NCI-H226 (cell line): ENCODE data around the gene BCDIN3D.
A peak's percentile ranks its signal among the peaks of the same experiment; 100 is the strongest.
"Not testable (repeated sequence)": the region's sequence is repeated elsewhere in the genome, so short reads cannot be mapped to it uniquely, and the experiment has no call there.

ENCODE experiments used
- DNase-seq: peaks from one replicate; pipeline ENCODE4 v3.0.0-alpha.2; 2015

The BCDIN3D gene, protein sequence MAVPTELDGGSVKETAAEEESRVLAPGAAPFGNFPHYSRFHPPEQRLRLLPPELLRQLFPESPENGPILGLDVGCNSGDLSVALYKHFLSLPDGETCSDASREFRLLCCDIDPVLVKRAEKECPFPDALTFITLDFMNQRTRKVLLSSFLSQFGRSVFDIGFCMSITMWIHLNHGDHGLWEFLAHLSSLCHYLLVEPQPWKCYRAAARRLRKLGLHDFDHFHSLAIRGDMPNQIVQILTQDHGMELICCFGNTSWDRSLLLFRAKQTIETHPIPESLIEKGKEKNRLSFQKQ

DNA sequence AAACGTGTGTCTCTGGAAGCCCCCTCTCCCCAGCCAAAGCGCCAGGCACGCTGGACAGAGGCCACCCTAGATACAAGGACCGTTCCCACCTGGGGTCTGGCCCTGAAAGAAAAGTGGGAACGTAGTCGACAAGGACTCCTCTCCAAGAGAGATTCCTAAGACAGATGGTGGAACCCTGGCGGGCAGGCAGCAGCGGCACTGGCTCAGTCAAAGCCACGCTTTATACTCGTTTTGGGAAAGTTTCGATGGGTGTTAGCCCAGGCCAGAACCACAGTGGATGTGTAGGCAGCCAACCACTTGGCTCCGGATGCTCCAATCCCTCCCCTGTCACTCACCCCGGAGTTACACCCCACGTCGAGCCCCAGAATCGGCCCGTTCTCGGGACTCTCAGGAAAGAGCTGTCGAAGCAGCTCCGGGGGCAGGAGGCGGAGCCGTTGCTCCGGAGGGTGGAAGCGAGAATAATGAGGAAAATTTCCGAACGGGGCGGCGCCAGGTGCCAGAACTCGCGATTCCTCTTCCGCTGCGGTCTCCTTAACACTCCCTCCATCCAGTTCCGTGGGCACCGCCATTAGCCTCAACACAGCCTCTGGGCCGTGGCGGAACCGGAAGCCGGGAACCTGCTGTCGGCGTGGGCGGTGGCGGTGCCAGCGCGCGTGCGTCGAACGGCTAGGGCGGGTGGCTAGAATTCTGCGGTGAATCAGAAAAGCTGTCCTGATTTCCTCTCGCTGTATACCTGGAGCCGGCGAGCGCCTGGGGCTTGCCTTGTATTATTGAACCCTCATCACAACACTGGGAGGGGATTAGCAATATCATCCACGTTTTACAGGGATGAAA is at the start of gene BCDIN3D:
Gene BCDIN3D (minus strand): TSS at position 588 of the 834 bp plus-strand sequence. CDS start 19 bp downstream, at position 569.
- peak; percentile 99 for DNase-seq

DNA sequence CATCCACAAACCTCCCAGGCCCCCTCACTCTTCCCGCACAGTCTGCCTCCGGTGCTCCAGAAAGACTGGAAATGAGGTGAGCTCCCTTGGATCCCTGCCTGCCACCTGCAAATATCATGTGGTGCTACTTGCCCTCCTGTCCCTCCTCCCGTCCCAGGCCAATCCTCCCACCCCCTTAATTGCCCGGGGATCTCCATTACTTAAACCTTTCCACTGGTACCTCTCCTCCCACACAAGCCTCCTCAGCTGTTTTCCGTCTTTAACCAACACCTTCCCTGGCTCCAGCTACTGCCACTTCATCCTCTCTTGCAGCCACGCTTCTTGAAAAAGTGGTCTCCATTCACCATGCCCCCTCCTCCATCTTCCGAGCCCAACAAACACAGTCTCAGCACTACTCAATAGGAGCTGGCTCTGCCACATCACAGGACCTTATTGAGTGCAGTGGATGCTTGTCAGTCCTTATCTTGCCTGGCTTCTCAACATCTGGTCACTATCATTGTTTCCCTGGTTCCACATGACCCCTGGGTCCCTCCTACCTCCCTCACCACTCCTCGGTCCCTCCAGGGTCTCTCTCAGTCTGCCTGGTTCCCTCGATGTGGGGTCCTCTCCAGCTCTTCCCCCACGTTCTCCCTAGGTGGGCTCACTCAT is 49.3 kb upstream of the BCDIN3D start:
- DNase-seq: no peak

DNA sequence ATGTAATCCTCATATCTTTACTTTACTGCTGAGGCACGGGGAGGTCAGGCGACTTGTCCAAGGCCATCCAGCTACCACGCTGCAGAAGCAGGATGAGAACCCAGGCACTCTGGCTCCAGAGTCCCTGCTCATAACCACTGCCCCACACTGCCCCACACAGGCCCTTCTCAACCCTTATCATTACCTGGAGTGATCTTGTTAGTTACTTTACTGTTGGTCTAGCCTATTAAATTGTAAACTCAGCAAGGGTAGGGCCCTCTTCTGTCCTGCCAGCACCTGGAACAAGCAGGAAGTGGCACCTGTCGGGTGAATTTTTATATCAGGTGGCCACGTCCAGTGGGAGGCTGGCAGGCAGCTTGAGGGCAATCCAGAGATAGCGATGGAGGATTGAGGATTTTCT is 48.6 kb upstream of the BCDIN3D start:
- DNase-seq: no peak

DNA sequence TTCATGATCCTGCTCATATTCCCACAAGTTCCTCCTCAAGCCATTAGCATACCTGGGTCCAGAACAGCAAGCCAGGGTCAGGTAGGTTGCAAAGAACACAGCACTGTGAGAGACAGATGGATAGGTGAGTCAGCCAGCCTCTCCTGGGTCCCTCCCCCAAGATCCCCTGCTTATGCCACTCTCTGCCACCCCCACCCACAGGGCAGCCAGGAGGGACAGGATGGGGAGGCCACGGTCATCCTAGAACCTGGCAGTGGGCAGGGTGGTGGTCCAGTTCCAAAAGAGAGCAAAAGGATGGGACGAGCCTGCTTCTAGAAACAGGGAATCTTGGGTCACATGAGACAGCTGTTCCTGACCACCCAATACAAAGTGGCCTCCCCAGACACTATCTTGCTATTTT is 48.1 kb upstream of the BCDIN3D start:
- no peak for DNase-seq

DNA sequence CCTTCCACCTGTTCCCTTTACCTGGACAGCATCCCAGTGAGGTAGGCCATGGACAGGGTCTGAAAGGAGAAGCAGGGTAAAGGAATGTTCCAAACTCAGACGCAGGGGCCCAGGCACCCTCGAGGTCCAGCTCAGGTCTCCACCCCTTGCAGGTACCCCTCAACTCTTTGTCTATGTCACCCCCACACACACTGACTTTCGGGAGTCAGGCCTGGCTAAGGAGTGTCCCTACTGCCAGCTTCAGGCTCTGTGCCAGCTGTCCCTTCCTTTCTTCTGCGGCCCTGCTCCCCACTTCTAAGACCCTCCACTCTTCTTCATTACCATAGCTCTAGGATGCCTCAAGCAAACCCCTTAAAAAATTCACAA is 47.2 kb upstream of the BCDIN3D start:
- DNase-seq: no peak

DNA sequence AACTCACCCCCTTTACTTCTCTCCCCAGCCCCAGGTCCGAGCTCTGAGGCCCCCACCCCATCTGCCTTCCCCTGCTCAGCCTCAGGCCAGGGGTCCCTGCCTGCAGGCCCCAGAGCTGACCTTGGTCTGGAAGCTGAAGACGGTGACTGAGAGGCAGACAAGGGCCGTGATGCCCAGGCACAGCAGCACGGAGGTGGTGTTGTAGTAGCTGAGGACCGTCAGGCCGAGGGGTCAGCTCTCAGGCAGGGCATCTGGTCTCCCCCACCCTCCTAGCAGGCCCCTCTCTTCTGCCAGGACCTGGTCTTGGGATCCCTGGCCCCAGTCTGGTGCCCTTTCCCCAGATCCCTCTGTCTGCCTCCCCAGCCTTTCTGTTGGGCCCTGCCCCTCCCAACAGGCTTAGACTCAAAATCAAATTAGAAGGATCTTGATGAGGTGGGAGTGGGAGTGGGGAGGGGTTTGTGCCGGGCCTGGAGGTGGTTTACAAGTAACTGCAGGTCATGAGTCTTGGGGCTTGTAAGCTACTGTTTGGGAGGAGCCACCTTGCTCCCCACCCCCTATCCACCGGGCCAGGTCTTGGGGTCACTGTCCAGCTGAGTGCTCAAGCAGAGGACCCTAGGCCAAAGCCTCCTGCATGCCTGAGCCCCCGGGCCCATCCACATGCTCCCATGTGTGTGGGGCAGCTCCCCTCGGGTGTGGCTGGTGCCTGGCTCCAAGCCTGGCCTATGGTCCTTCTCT is 46.6 kb upstream of the BCDIN3D start:
- no peak for DNase-seq

DNA sequence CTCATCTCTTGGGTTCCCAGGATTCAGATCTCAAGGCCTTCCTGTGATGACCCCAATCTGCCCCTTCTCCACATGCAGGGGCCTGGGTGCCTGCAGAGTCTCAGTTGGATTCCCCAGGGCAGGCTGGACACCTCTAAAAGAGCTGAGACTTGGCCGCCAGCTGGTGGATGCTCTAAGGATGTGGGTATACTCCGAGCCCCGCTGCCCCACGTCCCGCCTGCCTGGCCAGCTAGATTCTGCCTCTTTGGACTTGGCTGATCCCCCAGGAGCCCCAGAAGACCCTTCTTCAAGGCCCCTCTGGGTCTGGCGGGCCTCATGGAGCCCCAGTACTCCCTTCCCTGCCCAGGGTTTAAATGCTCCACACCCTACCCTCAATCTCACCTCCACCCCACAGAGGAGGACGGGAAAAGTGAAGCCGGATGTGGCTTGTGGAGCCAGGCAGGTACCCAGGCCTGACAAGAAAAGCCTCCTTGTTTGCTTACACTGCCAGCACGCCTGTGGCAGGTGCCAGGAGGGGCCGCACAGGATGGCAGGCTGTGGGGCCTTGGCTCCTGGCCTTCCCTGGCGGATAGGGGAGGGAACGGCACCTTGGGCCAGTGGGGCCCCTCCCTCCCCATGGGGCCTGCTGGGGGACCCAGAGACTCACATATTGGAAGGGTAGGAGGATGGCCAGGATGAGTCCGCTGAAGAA is 45.7 kb upstream of the BCDIN3D start:
- DNase-seq: no peak

DNA sequence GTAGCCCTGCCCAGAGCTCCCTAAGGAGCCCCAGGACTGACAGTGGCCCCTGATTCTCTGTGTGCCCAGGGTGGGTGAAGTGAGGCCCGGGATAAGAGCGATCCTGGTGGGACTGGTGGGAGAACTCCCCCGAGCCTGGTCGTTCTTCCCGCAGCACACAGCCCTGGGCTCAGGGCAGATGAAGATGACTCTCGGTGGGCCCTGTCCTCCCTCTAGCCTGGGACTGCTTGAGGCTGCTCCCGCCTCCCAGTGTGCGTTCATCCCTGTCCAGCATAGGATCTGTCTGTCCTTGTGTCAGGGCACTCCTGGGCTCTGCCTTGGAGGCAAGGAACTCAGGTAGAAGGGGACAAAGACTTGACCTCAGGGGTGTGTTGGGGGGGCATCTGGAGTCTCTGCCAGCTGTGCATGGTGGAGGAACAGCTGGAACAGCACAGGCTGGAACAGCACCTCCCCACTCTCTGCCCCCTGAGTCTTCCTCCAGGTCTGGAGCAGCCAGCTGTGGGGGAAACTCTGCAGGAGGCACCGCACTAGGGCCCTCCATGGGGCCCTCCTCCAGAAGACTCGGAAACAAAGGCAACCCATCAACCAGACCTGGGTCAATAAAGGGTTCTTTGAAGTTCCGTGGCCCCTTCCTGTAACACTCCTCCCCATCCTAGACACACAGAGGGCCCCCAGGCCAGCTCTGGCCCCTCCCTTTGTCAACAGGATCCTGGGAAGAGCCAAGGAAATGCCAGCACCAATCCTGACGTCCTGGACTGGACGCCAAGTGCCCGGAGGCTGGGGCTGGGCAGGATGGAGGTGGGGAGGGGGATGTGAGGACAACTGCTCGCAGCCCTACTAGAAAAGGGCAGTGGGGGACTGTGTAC is 44.9 kb upstream of the BCDIN3D start:
- DNase-seq: no peak

DNA sequence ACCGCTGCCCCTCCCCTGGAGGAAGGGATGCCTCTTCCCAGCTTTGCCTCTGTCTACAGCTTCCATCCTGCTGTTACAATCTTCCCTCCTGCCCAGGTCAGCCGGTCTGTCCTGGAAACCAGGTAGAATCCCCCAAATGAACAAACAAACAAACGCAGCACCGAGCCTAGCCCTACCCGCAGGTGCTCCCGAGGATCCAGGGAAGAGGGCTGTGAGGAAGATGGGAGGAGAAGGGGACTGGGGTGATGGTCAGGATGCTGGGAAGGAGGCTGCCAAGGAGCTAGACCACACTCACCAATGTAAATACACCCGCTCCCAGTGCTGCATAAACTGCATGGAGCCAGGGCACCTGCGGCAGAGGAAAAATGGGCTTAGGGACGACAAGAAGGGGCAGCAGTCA is 44.2 kb upstream of the BCDIN3D start:
- no peak for DNase-seq

DNA sequence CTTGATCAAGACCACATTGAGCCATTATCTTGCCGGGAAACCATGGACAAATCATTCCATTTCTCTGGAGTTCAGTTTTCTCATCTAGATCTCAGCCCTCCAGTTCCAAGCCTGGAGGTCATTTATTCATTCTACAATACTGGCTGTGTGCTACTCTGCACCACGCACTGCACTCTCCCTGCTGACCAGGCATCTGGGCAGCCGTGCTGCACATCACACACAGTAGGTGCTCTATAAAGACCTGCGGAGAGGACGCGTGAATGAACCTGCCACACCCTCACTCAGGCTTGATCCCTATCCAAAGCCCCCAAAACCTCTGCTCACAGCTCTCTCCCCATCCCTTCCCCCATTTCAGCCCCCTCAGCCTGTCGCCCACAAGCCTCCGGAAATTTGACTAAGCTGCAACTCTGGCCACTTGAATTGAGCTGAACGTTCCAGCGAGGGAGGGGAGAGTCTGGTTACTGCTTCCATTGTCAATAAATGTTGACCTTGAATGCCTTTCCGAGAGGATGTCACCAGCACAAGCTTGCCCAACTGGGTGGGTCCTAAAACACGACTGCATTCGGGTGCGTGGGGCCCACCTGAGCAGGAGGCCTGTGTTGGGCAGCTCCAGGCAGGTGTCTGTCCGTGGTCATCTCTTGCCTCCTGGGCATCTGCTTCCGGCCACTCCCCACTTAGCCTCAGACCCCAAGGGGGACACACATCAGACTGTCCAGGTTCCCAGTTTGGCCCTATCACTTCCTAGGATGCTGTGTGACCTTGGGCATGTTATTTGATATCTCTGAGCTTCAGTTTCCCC is 43.0 kb upstream of the BCDIN3D start:
- no peak for DNase-seq

DNA sequence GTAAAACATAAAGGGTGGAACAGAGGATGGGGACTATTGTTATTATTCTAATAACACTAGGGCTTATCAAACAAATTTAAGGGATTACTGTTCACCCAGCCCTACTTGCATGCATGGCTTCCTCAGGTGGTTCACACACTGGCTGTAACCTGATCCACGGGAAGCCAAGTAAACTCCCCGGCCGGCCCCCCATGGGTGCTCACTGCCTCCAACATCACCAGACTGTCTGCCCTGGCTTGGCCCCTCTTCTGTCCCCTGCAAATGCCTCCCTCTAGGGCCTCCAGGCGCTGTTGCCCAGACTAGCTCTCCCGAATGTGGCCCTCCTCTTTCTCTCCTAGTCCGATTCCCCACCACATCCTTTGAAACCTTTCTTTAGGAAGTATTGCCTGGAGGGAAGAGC is 42.2 kb upstream of the BCDIN3D start:
- DNase-seq: no peak

DNA sequence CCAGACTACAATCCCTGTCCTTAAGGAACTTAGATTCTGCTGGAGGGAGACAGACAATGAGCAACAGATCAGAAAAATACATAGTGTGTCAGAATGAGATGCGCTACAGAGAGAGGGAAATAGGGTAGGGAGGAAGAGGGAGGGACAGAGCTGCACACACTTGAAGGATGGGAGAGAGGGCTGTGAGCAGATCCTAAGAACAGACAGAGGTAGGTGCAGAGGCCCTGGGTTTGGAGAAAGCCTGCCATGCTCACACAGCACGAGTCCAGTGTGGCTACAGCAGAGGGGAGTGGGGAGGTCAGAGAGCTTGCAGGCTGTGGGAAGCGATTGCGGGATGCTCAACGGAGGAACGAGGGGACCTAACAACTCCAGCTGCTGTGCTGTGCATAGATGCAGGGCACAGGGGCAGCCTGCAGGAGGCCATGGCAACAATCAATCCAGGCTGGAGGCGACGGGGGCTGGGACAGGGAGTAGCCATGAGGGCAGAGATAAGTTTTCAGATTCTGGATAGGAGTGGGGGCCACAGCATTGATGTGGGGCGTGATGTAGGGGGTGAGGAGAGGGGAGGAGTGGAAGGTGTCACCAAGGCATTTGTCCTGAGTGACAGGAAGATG is 40.1 kb upstream of the BCDIN3D start:
- DNase-seq: no peak

DNA sequence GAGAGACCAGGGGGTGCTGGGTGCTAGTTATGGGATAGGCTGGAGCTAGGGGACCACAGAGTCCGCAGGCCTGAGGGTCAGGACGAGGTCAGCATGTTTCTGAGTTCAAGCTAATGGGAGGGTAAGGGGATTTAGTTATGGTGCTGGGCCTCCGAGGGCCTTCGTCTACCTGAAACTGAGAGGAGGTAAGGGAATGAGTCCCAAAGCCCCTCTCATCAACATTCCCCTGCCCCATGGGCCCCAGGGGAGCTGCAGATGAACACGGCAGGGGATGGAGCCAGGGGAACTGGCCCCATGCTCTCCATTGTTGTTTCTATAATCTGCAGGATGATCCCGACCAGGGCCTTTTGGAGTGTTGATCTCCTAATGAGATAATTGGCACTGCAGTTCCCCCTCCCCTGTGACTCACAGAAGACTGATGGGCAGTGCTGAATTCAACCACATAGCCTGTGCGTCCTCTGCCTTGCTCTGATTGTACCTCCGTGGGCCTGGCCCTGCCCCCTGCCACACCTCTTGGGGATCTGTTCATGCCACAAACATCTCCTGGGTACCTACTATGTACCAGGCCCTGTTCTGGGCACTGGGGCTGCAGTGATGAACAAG is 39.4 kb upstream of the BCDIN3D start:
- DNase-seq: no peak

DNA sequence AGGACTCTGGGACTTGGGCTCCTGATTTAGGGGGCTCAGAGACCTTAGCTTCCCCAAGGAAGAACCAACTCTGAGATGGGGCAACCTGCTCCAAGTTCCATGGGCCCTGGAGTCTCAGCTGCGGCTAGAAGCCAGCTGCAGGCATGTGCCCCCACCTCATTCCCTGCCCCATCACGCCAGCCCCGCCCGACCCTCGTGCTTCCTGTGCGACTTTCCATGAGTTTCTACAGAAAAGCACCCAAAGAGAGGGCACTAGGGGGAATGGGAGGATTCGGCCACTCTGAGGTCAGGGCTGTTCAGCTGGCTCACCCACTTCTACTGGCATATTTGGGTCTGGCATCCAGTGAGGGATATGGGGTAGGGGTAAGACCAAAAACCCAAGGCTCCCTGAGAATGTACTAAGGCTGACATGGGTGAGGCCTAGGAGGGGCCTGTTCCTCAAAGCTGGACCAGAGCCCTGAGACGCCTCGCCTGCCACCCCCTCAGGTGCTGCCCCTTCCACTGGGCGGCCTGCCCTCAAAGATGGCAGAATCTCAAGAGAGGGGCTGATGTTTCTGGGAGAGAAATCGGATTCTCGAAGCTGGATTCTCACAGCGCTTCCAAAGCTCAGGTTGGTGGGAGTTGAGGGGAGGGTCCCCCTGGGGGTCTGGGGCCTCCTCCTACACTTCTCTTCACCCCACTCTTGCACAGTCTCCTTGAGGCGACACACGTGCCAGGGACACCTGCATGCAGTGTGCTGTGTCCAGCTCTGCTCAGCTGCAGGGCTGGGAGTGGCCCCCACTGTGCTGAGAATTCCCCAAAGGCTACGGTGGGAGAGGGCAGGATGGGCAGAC is 38.7 kb upstream of the BCDIN3D start:
- DNase-seq: no peak

DNA sequence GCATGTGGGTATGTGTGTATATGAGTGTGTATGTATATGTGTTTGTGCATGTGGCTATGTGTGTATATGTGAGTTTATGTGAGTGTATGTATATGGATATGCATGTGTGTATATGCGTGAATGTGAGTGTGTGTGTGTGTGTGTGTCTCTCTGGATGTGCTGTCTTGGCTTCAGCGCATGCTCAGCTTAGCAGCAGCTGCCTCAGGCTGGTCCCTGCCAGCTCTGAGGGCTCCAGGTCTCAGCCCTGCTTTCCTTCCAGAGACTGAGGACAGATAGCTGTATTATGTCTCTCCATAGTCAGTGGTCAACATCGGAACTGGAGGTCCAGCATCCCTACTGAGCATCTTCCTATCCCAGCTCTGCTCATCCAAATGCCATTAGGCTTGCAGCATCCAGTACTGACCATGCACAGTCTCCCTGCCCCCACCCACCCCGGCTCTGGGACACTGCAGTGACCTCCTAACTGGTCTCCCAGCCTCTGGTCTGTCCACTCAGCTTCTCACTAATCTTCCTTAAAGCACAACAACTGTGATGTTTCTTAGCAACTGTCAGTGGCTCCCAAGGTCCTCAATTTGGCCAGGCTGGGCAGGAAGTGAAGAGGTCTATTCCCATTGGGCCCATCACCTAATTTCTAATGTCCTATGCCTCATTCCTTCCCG is 38.0 kb upstream of the BCDIN3D start:
- no peak for DNase-seq

DNA sequence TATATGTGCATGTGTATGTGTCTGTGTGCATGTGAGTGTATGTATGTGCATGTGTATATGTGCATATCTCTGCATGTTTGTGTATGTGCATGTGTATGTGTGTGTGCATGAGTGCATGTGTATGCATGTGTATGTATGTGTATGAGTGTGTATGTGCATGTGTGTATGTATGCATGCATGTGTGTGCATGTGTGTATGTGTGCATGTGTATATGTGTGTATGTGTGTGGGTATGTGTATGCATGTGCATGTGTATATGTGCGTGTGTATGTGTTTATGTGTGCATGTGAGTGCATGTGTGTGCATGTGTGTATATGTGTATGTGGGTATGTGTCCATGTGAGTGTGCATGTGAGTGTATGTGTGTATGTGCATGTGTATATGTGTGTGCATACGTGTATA is 36.2 kb upstream of the BCDIN3D start:
- DNase-seq: not testable (repeated sequence)

DNA sequence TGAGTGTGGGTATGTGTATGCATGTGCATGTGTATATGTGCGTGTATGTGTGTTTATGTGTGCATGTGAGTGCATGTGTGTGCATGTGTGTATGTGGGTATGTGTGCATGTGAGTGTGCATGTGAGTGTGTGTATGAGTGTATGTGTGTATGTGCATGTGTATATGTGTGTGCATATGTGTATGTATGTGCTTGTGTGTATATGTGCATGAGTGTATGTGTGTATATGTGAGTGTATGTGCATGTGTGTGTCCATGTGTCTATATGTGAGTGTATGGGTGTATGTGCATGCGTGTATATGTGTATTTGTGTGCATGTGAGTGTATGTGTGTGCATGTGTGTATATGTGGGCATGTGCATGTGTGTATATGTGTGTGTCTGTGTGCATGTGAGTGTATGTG is 35.1 kb upstream of the BCDIN3D start:
- DNase-seq: no peak

DNA sequence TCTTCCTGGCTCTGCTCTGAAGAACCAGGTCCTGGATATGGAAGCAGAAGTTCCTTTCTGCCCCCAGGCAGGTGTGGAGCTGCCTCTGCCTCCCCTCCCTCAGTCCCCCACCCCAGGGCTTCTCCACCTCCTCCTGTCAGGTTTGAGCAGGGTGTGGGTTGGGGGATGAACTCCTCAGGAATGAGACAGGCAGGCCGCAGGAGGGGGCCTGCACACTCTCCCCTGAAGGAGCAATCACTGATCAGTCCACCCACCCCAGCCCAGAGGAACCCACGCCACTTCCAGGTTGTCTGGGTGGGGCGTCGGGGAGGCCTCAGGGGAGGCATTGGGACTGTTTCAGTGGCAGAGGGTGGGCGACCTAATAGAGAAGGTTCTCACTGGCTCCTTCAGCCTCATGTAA is 34.2 kb upstream of the BCDIN3D start:
- DNase-seq: no peak
